GM21367 (cell line): ENCODE data around the gene PEX16.
A peak's percentile ranks its signal among the peaks of the same experiment; 100 is the strongest.

Experiments used
- ATAC-seq: cut with Tn5 transposase; IDR thresholded peaks from one replicate; pipeline ENCODE4 v1.9.1; 2021; ENCODE audit not compliant: unreplicated experiment

Gene PEX16

GRCh38 chr11:45917623-45918330 is at the start of gene PEX16:
Gene PEX16 (minus strand): TSS chr11:45917877. CDS start chr11:45917811, 66 bp downstream.
- peak; percentile 82 for ATAC-seq

DNA sequence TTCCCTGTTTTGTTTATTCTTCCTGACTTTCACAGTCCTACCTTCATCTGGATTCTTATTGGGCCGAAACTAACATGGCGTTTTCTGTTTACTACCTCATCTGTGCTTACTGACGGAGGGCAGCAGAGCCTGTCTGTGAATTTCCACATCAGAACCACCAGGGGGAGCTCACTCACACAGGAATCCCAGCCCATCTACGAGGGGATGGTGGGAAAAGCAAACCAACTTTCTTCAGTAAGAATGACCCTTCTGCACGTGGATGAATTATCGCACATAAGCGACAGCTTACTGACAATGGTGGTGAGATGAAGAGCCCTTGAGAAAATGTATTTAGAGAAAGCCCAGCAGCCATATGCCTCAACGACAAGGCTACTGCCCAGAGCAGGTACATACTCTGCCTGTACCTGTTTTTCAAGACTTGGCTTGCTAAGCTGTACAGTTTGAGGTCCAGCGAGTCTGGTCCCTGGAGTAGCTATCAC is 47.3 kb upstream of the PEX16 start:
- no peak for ATAC-seq

- no peak for ATAC-seq
These were observed 44.1 kb upstream of the PEX16 start for GRCh38 chr11:45961751-45962240.

DNA sequence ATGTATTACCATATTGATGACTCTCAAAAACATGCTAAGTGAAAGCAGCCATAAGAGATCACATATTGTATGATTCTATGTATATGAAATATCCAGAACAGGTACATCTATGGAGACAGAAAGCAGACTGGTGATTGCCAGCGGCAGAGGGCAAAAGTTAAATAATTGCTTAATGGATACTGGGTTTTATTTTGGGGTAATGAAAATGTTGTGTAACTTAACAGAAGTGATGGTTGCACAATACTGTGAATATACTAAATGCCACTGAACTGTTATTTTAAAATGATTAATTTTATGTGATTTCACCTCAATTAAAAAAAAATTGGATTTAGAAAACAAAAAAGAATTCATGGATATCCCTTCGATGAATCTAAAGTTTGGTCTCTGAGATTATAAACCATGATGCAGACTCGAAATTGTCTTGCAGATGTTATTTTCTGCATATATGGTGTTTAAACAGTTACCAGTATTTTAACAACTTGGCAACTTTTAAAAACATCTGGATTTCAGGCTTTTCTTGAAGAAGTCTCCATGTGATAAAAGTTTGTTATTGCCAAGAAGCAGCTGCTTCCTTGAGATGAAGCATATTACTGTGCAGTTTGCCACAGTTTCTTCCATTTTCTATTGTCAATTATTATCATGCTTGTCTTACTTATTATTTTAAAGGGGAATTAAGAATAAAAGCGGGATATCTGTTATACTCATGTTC is 42.9 kb upstream of the PEX16 start:
- ATAC-seq, result no peak

DNA sequence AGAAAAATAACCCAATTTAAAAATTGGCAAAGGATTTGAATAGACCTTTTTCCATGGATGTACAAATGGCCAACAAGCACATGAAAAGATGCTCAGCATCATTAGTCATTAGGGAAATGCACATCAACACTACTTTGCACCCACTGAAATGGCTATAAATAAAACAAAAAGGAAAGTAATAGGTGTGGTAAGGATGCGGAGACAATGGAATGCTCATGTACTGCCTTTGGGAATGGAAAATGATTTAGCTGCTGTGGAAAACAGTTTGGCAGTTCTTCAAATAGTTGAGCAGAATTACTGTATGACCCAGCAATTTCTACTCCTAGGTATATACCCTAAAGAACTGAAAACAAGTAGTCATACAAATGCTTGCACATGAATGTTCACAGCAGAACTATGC is 42.2 kb upstream of the PEX16 start:
- no peak for ATAC-seq

DNA sequence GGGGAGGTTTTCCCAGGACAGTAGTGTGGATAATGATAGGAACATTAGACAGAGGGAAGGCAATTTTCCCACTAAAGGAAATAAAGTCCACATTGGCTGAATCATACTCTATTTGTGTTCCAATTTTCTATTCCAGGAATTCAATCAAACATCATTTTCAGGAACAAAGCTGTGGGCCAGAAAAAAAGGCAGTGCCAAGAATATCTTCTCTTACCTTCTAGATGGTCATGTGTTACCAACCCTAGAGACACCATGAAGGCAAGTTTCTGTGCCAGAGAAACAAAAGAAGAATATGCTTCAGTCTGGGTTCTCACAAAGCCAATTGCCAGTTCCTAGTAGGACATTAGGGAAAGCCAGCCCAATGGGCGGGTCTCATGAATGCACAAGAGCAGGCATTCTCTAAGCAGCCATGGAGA is 32.3 kb upstream of the PEX16 start:
- no peak for ATAC-seq

GRCh38 chr11:45948356-45948755 is 30.7 kb upstream of the PEX16 start:
- no peak for ATAC-seq

DNA sequence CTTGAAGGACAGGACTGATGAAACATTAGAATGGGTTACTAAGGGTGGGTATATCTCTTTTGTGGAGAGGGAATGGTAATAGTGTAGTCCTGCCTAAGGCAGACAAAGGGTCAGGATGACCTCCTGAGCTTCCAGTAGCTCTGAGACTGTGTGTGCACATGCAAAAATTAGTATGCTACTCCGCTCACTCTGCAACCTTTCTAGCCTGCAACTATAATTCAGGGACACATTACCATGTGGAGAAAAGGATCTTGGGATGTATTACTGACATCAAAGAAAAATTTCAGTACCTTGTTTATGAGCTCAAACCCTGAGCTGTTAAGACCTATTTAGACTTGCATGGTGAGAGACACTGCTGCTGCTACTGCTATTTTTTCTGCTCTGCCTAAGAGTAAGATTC is 30.2 kb upstream of the PEX16 start:
- no peak for ATAC-seq

DNA sequence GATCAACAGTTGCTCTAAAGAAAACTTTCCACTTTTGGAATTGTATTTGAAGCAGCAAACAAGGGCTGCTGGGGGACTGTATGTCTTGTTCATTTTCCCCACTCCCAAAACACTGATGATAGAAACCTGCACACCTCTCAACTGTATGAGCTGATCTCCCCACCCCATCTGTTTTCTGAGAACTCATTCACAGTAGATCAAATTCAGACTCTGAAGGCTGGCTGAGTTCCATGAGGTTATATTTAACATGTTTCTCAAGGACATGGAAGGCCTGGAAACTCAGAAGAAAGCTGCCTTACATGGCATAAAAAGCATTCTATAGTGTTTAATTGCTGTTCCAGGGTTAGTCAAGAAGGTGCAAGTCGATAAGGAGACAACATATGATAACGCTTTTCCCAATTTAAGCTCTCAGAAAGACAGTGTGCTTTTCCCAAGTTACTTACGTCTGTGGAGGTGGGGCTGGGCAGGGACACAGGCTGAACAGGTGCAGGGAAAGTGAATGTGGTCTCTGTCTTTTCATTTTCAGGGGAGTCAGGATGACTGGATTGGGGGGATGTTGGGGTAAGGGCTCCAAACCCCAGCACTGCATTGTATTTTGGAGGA is 27.8 kb upstream of the PEX16 start:
- ATAC-seq, result no peak

GRCh38 chr11:45942381-45942780 is 24.7 kb upstream of the PEX16 start:
- no peak for ATAC-seq

DNA sequence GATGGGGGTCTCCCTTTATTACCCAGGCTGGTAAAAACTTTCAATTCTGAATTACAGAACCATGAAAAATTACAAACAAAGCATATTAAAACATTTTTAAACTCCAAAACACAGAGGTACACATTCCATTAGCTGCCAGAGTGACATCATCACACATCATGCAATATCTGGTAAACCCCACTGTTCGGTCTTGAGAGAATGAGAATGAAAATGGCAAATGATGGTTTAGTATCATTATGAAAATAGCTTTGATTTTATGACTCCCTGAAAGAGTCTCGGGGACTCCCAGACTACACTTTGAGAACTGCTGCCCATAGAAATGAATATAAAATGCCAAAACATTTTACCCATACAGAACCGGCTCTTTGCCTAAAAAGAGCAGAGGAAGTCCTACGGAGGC is 23.6 kb upstream of the PEX16 start:
- no peak for ATAC-seq

- no peak for ATAC-seq
These were observed 22.2 kb upstream of the PEX16 start for GRCh38 chr11:45939836-45940235.

- no peak for ATAC-seq
These were observed 20.2 kb upstream of the PEX16 start for GRCh38 chr11:45937916-45938315.

DNA sequence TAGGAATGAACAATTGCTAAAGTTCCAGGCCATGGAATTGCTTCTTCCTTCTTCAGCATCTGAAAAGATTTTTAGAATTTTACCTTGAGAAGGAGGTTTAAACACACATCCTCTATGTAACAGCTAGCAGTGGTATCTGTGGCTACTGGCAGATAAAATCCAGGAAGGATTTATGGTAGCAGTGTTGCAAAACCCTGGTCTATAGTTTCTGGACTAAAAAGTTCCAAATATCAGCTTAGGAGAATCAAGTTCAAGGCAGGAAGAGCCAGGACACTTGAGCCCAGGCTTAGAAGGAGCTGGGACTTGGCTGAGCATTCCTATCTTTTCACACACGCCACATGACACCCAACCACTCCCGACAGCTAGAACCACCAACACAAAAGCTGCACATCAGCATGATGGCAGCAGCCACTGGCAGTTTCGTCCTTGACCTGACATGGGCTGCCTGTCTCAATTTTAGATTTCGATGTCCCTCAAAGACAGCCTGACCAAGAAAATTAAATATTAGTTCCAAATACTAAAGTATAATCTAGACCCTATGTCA is 18.9 kb upstream of the PEX16 start:
- ATAC-seq, result no peak

- ATAC-seq, result no peak
These were observed 17.8 kb upstream of the PEX16 start for GRCh38 chr11:45935349-45936064.

DNA sequence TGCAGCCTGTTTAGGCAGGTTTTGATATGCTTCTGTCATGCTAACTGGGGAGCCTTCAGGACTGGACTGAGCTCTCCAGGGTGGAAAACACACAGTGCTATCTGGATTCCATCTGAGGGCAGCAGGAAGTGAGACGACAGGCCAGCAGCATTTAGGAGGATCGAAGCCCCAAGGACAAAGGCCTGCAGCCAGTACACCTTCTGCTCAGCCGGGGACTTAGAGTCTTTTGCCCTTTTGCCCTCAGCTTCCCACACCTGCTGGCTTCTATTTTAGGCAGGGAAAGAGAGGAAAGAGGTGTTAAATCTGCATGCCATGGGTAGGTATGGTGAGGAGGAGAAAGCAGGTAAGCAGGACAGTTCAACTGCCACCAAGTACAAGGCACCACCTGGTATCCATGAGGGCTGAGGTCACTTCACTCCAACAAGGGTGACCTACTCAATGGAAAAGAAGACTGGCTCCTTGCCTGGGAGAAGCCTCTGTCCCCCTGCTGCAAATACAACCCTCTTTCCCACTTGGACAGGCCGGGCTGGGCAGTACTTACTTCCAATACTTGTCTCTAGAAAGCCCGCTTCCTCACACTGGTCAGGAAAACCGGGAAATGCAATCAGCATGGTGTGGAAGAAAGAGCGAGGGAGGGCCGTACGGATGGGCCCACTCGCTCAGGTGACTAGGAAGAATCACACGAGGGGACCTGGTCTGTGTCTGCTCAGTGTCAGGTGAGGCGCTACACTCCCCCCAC is 17.1 kb upstream of the PEX16 start:
- no peak for ATAC-seq

DNA sequence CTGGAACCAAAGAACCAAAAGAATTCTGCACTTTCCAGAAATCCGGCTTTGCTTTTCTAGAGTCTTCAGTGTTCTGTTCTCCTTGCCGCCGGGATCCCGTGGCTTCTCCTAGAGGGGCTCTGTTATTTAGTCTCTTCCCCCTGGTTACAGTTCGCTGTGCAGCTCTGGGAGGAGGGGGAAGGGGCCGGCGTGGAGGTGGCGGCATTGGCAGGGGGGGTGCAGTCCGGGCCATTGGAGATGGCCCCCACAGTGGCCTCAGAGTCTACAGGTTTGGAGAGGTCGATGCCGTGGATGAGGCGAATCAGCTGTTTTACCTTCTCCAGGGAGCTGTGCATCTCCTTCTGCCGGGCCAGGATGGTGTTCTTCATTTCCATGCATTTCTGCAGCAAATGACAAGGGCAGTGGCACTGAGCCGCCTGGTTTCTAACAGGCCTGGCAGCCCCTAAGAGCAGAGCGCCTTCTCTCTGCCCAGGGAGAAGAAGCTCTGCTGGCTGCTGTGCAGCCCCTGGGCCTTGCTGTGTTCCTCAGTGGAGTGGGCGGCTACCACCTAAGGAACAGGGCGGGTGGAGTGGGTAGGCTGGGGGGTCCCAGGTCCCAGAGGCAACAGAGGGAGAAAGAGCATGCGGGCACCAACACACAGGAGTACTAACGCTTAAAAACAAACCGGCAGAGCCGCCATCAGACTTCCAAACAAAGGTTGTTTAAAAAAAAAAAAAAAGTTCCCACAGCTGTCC is 16.3 kb upstream of the PEX16 start:
- ATAC-seq, result no peak

- no peak for ATAC-seq
These were observed 15.6 kb upstream of the PEX16 start for GRCh38 chr11:45933131-45933831.

DNA sequence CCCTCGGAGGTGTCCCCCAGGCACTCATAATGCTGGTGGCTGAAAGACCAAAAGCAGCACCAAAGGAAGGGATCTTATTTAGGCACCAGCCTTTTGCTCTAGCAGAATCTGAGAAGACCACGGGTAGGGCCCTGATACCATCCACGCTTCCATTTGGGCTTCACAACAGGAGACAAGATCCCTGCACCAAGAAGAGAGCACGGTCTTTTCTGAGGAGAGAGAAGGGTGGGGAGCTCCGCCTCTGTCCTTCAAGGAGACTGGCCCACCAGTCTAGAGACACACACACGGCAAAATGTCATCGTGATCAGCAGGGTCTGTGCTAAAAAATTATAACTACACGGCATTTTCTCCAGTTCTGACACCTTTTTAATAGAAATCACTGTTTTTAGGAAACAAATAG is 14.5 kb upstream of the PEX16 start:
- no peak for ATAC-seq
